Measurements from ENCODE around the gene P4HB.
A peak's percentile ranks its signal among the peaks of the same experiment; 100 is the strongest.

The P4HB gene

DNA sequence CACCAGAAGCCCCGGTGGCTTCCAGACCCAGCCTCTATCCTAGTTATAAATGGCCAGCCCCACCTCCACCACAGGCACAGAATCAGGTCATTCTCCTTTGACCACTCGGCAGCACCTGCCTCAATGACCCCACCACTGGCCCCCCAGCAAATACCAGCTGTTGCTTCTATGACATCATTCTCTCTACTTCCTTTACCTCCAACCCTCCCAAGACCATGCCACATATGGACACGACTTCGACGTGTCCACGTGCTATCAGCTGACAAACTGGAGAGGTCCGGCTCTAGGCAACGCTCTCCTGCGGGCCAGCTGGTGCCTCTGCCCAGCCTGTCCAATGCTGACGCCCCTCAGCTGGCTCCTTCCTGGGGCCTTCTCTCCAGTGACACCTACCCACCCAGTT is 25.1 kb upstream of the P4HB start:
- Mint-ChIP-seq H3K4me3 (no peak overlapping the region), H3K4me1 (ENCODE audit: low read depth) (peaks cover 16% of the 10 kb centered on the region), H3K27me3 (ENCODE audit: low read depth) (no peaks in the 10 kb centered on the region), H3K36me3 (ENCODE audit: low read depth) (peaks cover 43% of the 10 kb centered on the region), H3K9me3 (no peaks in the 10 kb centered on the region), H3K27ac (no peak overlapping the region)

DNA sequence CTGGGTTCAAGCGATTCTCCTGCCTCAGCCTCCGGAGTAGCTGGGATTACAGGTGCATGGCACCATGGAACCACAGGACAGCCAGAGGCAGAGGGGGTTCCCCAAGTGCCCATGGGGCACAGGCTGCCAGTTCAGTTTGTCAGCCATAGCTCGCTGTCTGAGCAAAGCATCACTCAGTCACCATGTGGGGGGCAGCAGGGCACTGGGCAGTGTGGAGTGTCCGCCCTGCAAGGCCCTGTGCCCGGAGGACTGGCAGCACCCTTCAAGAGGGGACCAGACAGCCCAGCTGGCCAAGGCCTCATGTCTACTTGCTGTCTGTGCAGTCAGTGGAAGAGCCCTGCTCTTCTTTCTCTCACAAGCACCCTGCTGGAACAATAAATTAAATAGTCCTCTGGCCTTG is 24.6 kb upstream of the P4HB start:
- H3K36me3 Mint-ChIP-seq (ENCODE audit: low read depth): peaks cover 40% of the 10 kb centered on the region
- H3K27ac Mint-ChIP-seq: no peak overlapping the region
- peaks cover 14% of the 10 kb centered on the region for H3K4me1 Mint-ChIP-seq (ENCODE audit: low read depth)
- no peaks in the 10 kb centered on the region for H3K27me3 Mint-ChIP-seq (ENCODE audit: low read depth)
- no peak overlapping the region for H3K4me3 Mint-ChIP-seq
- H3K9me3 Mint-ChIP-seq: no peaks in the 10 kb centered on the region

DNA sequence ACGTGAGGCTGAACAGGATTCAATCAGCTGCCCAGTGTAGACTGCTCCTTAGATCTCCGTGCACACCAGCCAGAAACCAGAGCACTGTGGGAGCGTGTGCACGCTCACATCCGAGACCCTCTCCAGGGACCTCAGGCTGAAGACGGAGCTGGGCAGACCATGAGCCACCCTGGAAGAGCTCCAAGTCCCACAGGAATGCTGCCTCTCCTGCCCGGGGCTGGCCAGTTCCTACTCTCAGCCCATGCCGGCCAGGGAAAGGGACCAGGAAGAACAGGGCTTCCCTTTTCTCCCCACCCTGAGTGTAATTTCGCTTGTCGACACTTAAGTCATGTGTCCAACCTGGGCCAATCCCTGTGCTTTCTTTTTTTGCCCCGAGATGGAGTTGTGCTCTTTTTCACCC is 24.2 kb upstream of the P4HB start:
- H3K9me3 Mint-ChIP-seq: no peaks in the 10 kb centered on the region
- no peaks in the 10 kb centered on the region for H3K27me3 Mint-ChIP-seq (ENCODE audit: low read depth)
- no peak overlapping the region for H3K4me3 Mint-ChIP-seq
- peaks cover 14% of the 10 kb centered on the region for H3K4me1 Mint-ChIP-seq (ENCODE audit: low read depth)
- peaks cover 40% of the 10 kb centered on the region for H3K36me3 Mint-ChIP-seq (ENCODE audit: low read depth)
- no peak overlapping the region for H3K27ac Mint-ChIP-seq

GRCh38 chr17:81879121-81879520 is 18.8 kb upstream of the P4HB start:
- Mint-ChIP-seq H3K9me3 (no peaks in the 10 kb centered on the region), H3K27ac (peak overlapping the region; percentile 18), H3K27me3 (ENCODE audit: low read depth) (no peaks in the 10 kb centered on the region), H3K36me3 (ENCODE audit: low read depth) (peaks cover 21% of the 10 kb centered on the region), H3K4me3 (no peak overlapping the region), H3K4me1 (ENCODE audit: low read depth) (peaks cover 2% of the 10 kb centered on the region)

DNA sequence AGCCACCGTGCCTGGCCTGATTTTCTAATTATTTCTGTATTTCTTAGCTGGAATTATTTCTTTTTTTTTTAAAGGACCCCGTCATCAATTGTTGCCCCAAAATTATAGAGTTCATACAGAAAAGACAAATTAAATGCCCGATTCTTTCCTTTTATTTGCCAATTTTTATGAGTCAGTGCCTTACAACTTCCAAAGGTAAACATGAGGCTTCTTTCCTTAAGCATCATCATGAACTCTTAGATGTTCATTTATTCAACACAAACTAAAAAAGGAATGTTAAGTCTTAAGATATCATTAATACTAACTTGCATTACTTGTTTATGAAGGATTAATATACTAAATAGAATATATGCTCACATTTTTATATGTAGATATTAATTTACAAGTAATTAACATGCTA is 18.0 kb upstream of the P4HB start:
- Mint-ChIP-seq H3K4me3 (no peak overlapping the region), H3K27me3 (ENCODE audit: low read depth) (no peaks in the 10 kb centered on the region), H3K27ac (no peak overlapping the region), H3K9me3 (no peaks in the 10 kb centered on the region), H3K4me1 (ENCODE audit: low read depth) (peaks cover 2% of the 10 kb centered on the region), H3K36me3 (ENCODE audit: low read depth) (peaks cover 21% of the 10 kb centered on the region)

DNA sequence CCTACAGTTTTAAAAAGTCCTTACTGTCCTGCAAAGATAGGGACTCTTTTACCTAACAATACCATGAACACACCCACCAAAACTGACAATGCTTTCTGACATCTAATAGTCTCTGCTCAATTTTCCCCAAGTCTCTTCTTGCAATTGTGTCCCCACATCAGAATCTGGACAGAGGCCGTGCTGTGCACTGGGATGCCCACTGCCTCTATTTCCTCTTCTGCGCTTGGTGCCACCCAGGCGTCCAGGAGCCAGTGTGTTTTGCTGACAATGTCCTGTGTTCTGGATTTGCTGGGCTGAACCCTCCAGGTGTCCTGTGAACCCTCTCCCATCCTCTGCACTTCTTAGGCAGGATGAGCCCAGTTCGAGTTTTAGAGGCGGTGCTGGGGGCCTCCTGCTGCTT is 17.2 kb upstream of the P4HB start:
- H3K27ac Mint-ChIP-seq: peak overlapping the region; percentile 59
- no peaks in the 10 kb centered on the region for H3K9me3 Mint-ChIP-seq
- H3K4me3 Mint-ChIP-seq: no peak overlapping the region
- peaks cover 6% of the 10 kb centered on the region for H3K4me1 Mint-ChIP-seq (ENCODE audit: low read depth)
- H3K27me3 Mint-ChIP-seq (ENCODE audit: low read depth): no peaks in the 10 kb centered on the region
- peaks cover 25% of the 10 kb centered on the region for H3K36me3 Mint-ChIP-seq (ENCODE audit: low read depth)

DNA sequence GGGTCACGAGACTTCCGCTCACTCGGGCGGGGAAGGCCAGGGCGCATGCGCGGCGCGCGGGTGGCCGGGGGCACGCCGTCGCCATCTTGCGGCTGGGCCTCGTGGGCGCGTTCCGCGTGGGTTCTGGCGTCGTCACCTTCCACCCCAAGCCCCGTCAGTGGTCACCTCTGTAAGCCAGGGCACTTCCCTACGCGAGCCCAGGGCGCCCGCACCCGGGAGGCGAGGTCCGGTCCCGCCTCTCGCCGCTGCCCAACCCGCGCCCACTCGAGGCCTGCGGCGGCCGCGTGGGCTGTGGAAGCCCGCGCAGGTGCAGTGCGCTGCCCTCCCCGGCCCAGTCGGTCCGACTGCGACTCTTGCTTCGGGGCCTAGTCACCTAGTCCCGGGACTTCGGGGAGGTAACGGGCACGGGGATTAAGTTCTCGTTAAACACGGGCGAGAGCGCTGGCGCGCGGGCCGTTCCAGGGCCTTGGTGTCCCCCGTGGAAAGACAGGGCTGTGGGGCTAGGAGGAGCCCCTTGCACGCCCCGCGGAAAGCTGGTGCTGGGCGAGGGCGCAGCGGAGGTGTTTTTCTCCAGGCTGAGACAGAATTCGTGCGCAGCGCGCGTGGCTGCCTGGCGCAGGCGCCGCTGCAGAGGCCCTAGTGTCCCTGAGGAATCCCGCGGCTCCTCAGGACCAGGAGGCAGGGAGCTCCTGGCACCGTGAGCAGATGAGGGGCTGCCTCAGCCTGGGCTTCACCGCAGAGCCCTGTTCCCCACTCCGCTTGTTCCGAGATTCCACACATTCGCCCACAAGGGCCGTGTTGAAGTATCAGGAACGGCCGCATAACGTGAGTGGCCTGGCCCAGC is 11.3 kb upstream of the P4HB start:
- Mint-ChIP-seq H3K36me3 (ENCODE audit: low read depth) (peaks cover 13% of the 10 kb centered on the region), H3K4me1 (ENCODE audit: low read depth) (peaks cover 18% of the 10 kb centered on the region), H3K4me3 (peak overlapping the region; percentile 83), H3K27me3 (ENCODE audit: low read depth) (no peaks in the 10 kb centered on the region), H3K27ac (peak overlapping the region; percentile 91), H3K9me3 (no peaks in the 10 kb centered on the region)

GRCh38 chr17:81870981-81871386 is 10.6 kb upstream of the P4HB start, which contains the start of gene ARHGDIA:
TSS of gene ARHGDIA (minus strand) at chr17:81871337. CDS start at chr17:81869930, 1,407 bp downstream.
- H3K4me1 Mint-ChIP-seq (ENCODE audit: low read depth): peaks cover 18% of the 10 kb centered on the region
- no peaks in the 10 kb centered on the region for H3K27me3 Mint-ChIP-seq (ENCODE audit: low read depth)
- H3K9me3 Mint-ChIP-seq: no peaks in the 10 kb centered on the region
- H3K27ac Mint-ChIP-seq: peak within 1 kb of the TSS; percentile 91
- H3K4me3 Mint-ChIP-seq: peak within 1 kb of the TSS; percentile 89
- H3K36me3 Mint-ChIP-seq (ENCODE audit: low read depth): peaks cover 13% of the 10 kb centered on the region

DNA sequence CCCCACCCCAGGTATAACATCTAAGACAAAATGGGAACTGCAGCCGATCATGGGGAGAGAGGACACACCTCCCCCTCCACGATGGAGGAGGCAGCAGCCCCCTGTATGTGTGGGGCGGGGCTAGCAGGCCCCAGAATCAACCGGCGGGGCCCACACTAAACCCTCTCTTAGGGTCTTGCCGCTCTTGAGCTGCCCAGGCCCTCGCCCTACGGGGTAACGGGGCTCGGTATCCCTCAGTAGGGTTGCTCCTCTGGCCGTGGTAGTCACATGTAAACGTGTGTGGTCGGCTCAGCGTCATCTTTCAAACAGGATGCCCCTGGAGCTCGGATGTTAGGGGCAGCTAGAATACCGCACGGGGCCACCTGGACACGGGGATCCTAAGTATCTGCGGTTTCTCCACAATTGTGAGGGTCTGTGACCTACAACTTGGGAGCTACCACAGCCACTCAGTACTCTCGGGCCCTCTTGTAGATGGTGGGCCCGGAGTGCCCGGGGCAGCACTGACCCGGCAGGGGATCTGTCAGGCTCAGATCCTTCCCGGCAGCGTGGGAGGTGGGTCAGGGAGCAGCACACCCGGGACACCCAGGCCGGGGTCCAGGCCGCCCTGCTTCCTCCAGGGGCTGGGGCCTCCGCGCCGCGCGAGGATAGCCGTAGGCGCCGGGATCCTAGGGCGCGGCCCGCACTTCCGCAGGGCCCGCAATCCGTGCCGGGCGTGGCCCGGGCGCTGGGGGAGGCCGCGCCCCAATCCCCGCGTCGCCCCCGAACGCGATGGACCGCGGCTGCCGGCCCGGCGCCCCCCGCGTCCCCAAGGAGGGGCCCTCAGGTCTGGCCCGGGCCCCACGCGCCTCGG is 10.0 kb upstream of the P4HB start:
- Mint-ChIP-seq H3K27ac (peak overlapping the region; percentile 91), H3K4me1 (ENCODE audit: low read depth) (peaks cover 18% of the 10 kb centered on the region), H3K9me3 (no peaks in the 10 kb centered on the region), H3K4me3 (peak overlapping the region; percentile 89), H3K27me3 (ENCODE audit: low read depth) (no peaks in the 10 kb centered on the region), H3K36me3 (ENCODE audit: low read depth) (peaks cover 13% of the 10 kb centered on the region)

DNA sequence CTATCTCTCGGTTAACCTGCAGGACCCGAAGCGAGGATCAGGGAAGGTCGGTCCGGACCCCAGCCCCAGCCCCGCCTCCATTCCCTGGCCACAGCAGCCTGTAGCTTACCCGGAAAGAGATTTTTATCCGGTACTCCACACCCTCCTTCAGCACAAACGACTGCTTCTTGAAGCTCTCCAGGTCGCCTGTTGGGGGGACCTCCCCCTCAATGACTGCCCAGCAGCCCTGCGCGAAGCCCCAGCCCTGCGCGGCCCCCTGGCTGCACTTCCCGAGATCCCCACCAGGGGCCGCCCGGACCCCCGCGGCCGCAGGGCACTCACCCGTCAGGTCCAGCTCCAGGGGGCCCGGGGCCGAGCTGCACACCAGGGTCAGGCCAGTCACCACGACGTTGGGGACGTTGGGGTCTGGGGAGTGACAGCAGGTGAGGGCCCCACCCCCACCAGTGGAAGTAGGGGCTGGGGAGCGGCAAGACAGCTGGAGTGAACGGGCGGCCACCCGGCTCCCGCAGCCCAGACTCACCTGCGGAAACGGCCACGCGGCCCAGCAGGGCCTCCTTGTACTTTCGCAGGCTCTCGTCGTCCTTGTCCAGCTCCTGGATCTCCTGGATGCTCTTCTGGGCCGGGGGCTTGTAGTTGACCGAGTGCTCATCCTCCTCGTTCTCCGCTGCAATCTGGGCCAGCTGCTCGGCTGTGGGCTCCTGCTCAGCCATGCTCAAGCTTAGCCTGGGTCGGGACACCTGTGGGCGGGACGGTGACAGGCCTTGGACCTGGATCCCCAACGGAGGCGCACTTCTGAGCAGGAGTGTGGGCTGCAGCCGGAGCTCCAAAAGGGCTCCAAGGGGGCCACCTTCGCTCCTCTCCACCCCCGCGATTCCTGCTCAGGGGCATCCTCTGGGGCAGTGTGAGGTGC is 9.1 kb upstream of the P4HB start:
- H3K4me1 Mint-ChIP-seq (ENCODE audit: low read depth): peaks cover 18% of the 10 kb centered on the region
- H3K9me3 Mint-ChIP-seq: no peaks in the 10 kb centered on the region
- H3K4me3 Mint-ChIP-seq: peak overlapping the region; percentile 89
- H3K27ac Mint-ChIP-seq: peak overlapping the region; percentile 91
- H3K36me3 Mint-ChIP-seq (ENCODE audit: low read depth): peaks cover 13% of the 10 kb centered on the region
- no peaks in the 10 kb centered on the region for H3K27me3 Mint-ChIP-seq (ENCODE audit: low read depth)

DNA sequence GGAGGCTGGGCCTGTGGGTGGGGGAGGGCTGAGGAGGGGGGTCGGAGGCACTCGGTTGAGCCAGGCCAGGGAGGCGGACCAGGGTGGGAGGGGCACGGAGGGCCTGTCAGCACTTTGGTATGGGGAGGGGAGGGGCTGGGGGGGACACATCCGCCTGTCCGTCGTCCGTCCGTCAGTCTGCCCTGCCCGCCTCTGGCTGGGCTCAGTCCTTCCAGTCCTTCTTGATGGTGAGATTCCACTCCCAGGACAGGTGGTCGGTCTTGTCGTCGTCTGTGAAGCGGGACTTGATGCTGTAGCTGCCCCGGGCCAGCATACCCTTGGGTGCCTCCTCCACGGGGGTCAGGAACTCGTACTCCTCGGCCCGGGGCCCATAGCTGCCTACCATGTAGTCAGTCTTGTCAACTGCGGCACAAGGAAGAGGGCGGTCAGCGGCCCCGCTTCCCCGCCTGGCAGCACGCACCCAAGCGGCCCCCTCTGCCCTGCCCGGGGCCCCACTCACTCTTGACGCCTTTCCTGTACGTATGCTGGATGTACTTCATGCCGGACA is 8.4 kb upstream of the P4HB start:
- Mint-ChIP-seq H3K27ac (peak overlapping the region; percentile 55), H3K9me3 (no peaks in the 10 kb centered on the region), H3K4me1 (ENCODE audit: low read depth) (peaks cover 18% of the 10 kb centered on the region), H3K4me3 (peak overlapping the region; percentile 89), H3K36me3 (ENCODE audit: low read depth) (peaks cover 13% of the 10 kb centered on the region), H3K27me3 (ENCODE audit: low read depth) (no peaks in the 10 kb centered on the region)

GRCh38 chr17:81867991-81868673 is 7.8 kb upstream of the P4HB start:
- Mint-ChIP-seq H3K27me3 (ENCODE audit: low read depth) (no peaks in the 10 kb centered on the region), H3K36me3 (ENCODE audit: low read depth) (peaks cover 19% of the 10 kb centered on the region), H3K27ac (peak overlapping the region; percentile 69), H3K4me1 (ENCODE audit: low read depth) (peaks cover 24% of the 10 kb centered on the region), H3K4me3 (peak overlapping the region; percentile 44), H3K9me3 (no peaks in the 10 kb centered on the region)

DNA sequence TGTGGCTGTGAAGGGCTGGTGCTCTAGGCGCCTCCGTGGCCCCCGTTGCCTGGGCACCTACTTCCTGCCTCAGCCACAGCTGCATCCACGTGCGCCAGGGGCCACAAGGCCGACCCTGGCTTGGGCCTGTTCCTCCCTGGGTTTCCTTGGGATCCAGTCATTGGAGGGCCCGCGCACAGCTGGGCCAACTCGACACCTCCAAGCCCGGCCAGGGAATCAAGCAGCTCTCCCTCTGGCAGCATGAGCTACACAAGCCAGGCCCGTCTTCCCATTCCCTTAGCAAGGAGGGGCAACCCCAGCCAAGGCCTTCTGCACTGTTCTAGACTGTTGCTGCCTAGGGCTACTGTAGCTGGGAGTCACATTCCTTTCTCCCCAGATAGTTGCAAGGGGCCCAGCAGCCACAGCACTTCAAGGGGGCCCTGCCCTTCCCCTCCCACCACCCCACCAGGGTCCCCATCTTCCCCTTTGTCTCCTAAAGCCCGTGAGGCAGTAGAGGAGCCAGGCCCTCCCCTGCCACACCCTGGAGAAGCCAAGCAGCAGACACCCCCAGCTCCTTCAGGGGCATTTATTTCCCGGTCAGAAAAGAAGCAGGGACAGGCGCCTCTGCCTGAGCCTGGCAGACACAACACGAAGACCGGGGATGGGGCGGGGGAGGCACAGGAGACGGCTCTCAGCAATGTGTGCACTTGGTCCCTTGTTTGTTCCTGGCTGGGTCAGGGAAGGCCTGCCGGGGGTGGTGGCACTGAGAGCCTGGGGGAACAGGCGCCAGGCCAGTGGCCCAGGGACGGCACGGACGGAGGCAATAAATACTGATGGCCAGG is 7.0 kb upstream of the P4HB start:
- Mint-ChIP-seq H3K36me3 (ENCODE audit: low read depth) (peaks cover 18% of the 10 kb centered on the region), H3K4me1 (ENCODE audit: low read depth) (peaks cover 25% of the 10 kb centered on the region), H3K9me3 (no peaks in the 10 kb centered on the region), H3K27ac (peak overlapping the region; percentile 55), H3K4me3 (peak overlapping the region; percentile 37), H3K27me3 (ENCODE audit: low read depth) (no peaks in the 10 kb centered on the region)

Data from T-helper 1 cell treated with Interleukin-12 subunit alpha and Interleukin-12 subunit beta and Interleukin-4 antibody, amounts not matched to agents 30 μg/mL and 1 μg/mL, for 36 hours (primary cell).